ENCODE results near the gene CRY1.

DNA sequence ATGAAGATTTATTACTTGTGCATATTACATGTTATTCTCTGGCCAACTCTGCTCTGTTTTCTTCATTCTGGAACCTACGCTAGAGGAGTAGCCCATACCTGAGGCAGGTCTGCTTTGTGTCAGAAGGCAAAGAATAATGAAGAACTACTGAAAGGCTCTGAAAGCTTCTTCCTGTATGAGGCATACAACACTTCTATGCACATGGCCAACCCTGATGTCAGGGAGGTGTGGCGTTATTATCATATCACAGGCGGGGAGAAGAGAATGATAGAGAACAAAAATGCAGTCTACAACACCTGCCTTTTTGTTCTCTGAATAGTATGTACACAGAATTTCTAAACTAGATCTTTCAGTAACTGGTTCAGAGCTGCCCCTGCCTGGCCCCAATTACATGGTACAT lies 32.5 kb upstream of the CRY1 start:
- TF ChIP-seq POLR2AphosphoS5 (IDR thresholded peaks at IDR 0.05; ENCODE audit: low read depth, low read length): no peak
- no peak for TF ChIP-seq REST (IDR thresholded peaks at IDR 0.05; ENCODE audit: insufficient read depth in 1 of 2, low read depth in 2 of 2, low read length in 2 of 2)
- no peak for TF ChIP-seq TAF1 (IDR thresholded peaks at IDR 0.05; ENCODE audit: borderline replicate concordance, insufficient read depth, low read length)
- no peak for TF ChIP-seq FOXP2 (optimal IDR thresholded peaks at IDR 0.05; ENCODE audit: borderline replicate concordance, extremely low read depth, extremely low read length, insufficient read depth)
- no peak for TF ChIP-seq SIN3A (IDR thresholded peaks at IDR 0.05; ENCODE audit: borderline replicate concordance, insufficient read depth, low read length)

Data from PFSK-1 (cell line).